OCI-LY1 (cell line): ENCODE data around the gene CSPG5.

Experiments
- H2AFZ ChIP-seq: fragments of 200-600 bp; sonication (generic), shearing (Covaris generic); 2 replicates; pipeline ENCODE4 v1.6.0; 2014; ENCODE audit warnings: antibody characterized with exemption, mild to moderate bottlenecking, low read length
- H3F3A ChIP-seq: fragments of 200-600 bp; sonication (generic), shearing (Covaris generic); 2 replicates; pipeline ENCODE4 v1.6.0; 2014; ENCODE audit warnings: mild to moderate bottlenecking, antibody characterized with exemption, low read length, moderate library complexity; ENCODE audit not compliant: insufficient read depth
- H3K27ac ChIP-seq: fragments of 200-600 bp; sonication (generic); 2 replicates; pipeline ENCODE4 v1.5.1; 2014; ENCODE audit warnings: low read length, mixed run types, mild to moderate bottlenecking, low read depth; ENCODE audit not compliant: poor library complexity, severe bottlenecking
- H3K27me3 ChIP-seq: fragments of 200-600 bp; sonication (generic); 2 replicates; pipeline ENCODE4 v1.6.0; 2014; ENCODE audit warnings: antibody characterized with exemption, mild to moderate bottlenecking, low read length, moderate library complexity; ENCODE audit not compliant: insufficient read depth
- H3K36me3 ChIP-seq: fragments of 200-600 bp; sonication (generic); 2 replicates; pipeline ENCODE4 v1.6.1; 2014; ENCODE audit warnings: mild to moderate bottlenecking, antibody characterized with exemption, low read length, moderate library complexity, mixed read lengths; ENCODE audit not compliant: insufficient read depth
- H3K4me1 ChIP-seq: fragments of 200-600 bp; sonication (generic); 2 replicates; pipeline ENCODE4 v1.5.1; 2014; ENCODE audit warnings: mild to moderate bottlenecking, low read length, moderate library complexity; ENCODE audit not compliant: insufficient read depth, severe bottlenecking
- H3K4me2 ChIP-seq: fragments of 200-600 bp; sonication (generic), shearing (Covaris generic); 2 replicates; pipeline ENCODE4 v1.6.1; 2014; ENCODE audit warnings: low read length
- H3K4me3 ChIP-seq: fragments of 200-600 bp; sonication (generic); 2 replicates; pipeline ENCODE4 v1.5.1; 2014; ENCODE audit warnings: low read length, low read depth, mild to moderate bottlenecking, mixed read lengths; ENCODE audit not compliant: poor library complexity, severe bottlenecking
- H3K79me2 ChIP-seq: fragments of 200-600 bp; shearing (Covaris generic); 2 replicates; pipeline ENCODE4 v1.6.1; 2016; ENCODE audit warnings: mixed run types, low read length, mixed read lengths; ENCODE audit not compliant: insufficient read depth
- H3K9ac ChIP-seq: fragments of 200-600 bp; sonication (generic), shearing (Covaris generic); 2 replicates; pipeline ENCODE4 v1.6.1; 2014; ENCODE audit warnings: mild to moderate bottlenecking, low read length, mixed read lengths
- H3K9me2 ChIP-seq: fragments of 200-600 bp; sonication (generic), shearing (Covaris generic); 2 replicates; pipeline ENCODE4 v1.6.1; 2014; ENCODE audit warnings: low read depth, mild to moderate bottlenecking, low read length, mixed read lengths
- H3K9me3 ChIP-seq: fragments of 200-600 bp; shearing (Covaris generic); 2 replicates; pipeline ENCODE4 v1.6.1; 2014; ENCODE audit warnings: low read length, mixed read lengths
- H4K20me1 ChIP-seq: fragments of 200-600 bp; sonication (generic), shearing (Covaris generic); 2 replicates; pipeline ENCODE4 v1.6.0; 2016; ENCODE audit warnings: mild to moderate bottlenecking, low read length; ENCODE audit not compliant: insufficient read depth
- CTCF ChIP-seq: fragments of 200-600 bp; sonication (generic), shearing (Covaris generic); IDR thresholded peaks from 2 replicates; pipeline ENCODE4 v1.5.1; 2017; ENCODE audit warnings: mild to moderate bottlenecking, antibody characterized with exemption, low read length, moderate library complexity, mixed read lengths
- EZH2 ChIP-seq: fragments of 200-600 bp; sonication (generic), shearing (Covaris generic); IDR thresholded peaks from 2 replicates; pipeline ENCODE4 v1.8.0; 2017; ENCODE audit warnings: borderline replicate concordance, mixed run types, mild to moderate bottlenecking, antibody characterized with exemption, low read length, moderate library complexity, mixed read lengths

The CSPG5 gene

GRCh38 chr3:47583320-47584075 lies 4.8 kb upstream of the CSPG5 start:
- no peaks in the 10 kb centered on the region for H3K9me3 ChIP-seq
- H3K4me3 ChIP-seq, result no peak overlapping the region
- H3K27ac ChIP-seq, result no peak overlapping the region
- H3K9me2 ChIP-seq, result no peaks in the 10 kb centered on the region
- peaks cover 10% of the 10 kb centered on the region; the same call in 1 of the 2 replicates for H3K27me3 ChIP-seq
- H3K4me2 ChIP-seq, result no peak overlapping the region
- no peaks in the 10 kb centered on the region for H3K4me1 ChIP-seq
- no peaks in the 10 kb centered on the region for H3F3A ChIP-seq
- H3K9ac ChIP-seq, result no peak overlapping the region
- no peak overlapping the region for H2AFZ ChIP-seq
- no peaks in the 10 kb centered on the region for H4K20me1 ChIP-seq
- H3K36me3 ChIP-seq, result peaks cover 44% of the 10 kb centered on the region
- no peaks in the 10 kb centered on the region for H3K79me2 ChIP-seq
- TF ChIP-seq EZH2, result no peak
- no peak for TF ChIP-seq CTCF

- no peaks in the 10 kb centered on the region for H4K20me1 ChIP-seq
- H3K4me3 ChIP-seq, result no peak overlapping the region
- no peak overlapping the region for H3K9ac ChIP-seq
- H3K9me2 ChIP-seq, result no peaks in the 10 kb centered on the region
- H3K36me3 ChIP-seq, result peaks cover 27% of the 10 kb centered on the region
- no peak overlapping the region for H3K4me2 ChIP-seq
- TF ChIP-seq EZH2 (no peak), CTCF (no peak)
- no peaks in the 10 kb centered on the region for H3K4me1 ChIP-seq
- H3K27me3 ChIP-seq, result peaks cover 10% of the 10 kb centered on the region; the same call in 1 of the 2 replicates
- H3K79me2 ChIP-seq, result no peaks in the 10 kb centered on the region
- H3K9me3 ChIP-seq, result no peaks in the 10 kb centered on the region
- no peak overlapping the region for H2AFZ ChIP-seq
- H3F3A ChIP-seq, result no peaks in the 10 kb centered on the region
- no peak overlapping the region for H3K27ac ChIP-seq
Observed at GRCh38 chr3:47581835-47582234, 3.2 kb upstream of the CSPG5 start.

- no peaks in the 10 kb centered on the region for H3K4me1 ChIP-seq
- TF ChIP-seq CTCF (no peak), EZH2 (no peak)
- peaks cover 10% of the 10 kb centered on the region; the same call in 1 of the 2 replicates for H3K27me3 ChIP-seq
- no peaks in the 10 kb centered on the region for H3K9me3 ChIP-seq
- H3K27ac ChIP-seq, result no peak overlapping the region
- H3K4me2 ChIP-seq, result no peak overlapping the region
- no peak overlapping the region for H3K9ac ChIP-seq
- no peaks in the 10 kb centered on the region for H4K20me1 ChIP-seq
- H3K36me3 ChIP-seq, result peaks cover 23% of the 10 kb centered on the region
- H3K4me3 ChIP-seq, result no peak overlapping the region
- H3K79me2 ChIP-seq, result no peaks in the 10 kb centered on the region
- no peak overlapping the region for H2AFZ ChIP-seq
- H3K9me2 ChIP-seq, result no peaks in the 10 kb centered on the region
- H3F3A ChIP-seq, result no peaks in the 10 kb centered on the region
Observed at GRCh38 chr3:47581422-47581821, 2.8 kb upstream of the CSPG5 start.
